Kidney capillary endothelial cell (primary cell): ENCODE data around the gene CDK8.

Experiments
- DNase-seq: peaks from one replicate; pipeline ENCODE4 v3.0.0-alpha.2; 2018; ENCODE audit warnings: low spot score

CDK8 gene

DNA sequence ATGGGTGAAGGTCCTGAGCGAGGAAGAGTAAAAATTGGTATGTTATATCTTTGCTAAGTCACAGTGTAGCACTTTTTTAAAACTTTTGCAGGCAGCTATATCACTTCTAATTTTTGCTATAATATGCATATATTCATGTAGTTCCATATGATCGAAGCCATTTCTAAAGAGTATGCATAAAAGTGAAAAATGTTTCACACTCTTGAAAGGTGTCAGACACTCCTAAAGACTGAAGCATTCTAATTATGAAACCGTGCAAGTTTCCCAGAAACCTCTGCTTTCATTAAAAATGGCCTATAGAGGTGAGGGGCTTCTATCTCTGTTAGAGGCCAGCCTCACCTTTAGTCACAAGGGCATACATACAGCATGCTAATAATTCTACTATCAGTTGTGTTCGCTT lies 128.9 kb downstream of the CDK8 start:
- DNase-seq = no peak

- DNase-seq = no peak
Observed at GRCh38 chr13:26384587-26384986, 130.7 kb downstream of the CDK8 start.

- DNase-seq = no peak
Observed at GRCh38 chr13:26386026-26386425, 132.1 kb downstream of the CDK8 start.

DNA sequence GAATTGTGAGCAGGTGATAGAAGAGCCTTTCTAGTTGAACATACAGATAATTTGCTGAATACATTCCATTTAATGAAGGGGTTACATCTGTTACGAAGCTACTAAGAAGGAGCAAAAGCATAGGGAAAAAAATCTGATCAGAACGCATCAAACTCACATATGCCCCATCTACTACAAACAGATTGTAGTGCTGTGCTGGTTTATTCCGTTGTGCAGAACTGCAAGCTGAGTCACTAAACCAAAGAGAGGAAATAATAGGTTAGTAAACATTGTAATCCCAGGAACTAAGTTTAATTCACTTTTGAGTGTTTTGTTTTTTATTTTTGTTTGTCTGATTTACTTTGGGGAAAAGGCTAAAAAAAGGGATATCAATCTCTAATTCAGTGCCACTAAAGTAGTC lies 136.3 kb downstream of the CDK8 start:
- DNase-seq = no peak

- DNase-seq = no peak
Observed at GRCh38 chr13:26400545-26400944, 146.6 kb downstream of the CDK8 start.

DNA sequence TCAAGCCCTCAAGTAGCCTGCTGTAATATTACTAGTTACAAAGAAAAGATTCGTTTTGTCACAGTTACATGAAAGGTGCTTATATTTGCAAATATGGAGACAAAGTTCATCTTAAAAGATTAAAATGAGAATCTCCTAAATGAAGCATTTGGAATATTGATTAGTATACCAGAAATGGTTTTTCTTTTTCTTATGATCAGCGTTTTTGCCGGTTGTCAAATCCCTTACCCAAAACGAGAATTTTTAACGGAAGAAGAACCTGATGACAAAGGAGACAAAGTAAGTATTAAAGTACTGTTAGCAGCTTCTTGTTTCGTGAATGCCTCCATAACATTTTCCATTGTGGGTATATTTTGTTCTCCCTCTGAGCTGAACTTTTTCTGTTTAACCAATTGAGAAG lies 147.1 kb downstream of the CDK8 start:
- no peak for DNase-seq

DNA sequence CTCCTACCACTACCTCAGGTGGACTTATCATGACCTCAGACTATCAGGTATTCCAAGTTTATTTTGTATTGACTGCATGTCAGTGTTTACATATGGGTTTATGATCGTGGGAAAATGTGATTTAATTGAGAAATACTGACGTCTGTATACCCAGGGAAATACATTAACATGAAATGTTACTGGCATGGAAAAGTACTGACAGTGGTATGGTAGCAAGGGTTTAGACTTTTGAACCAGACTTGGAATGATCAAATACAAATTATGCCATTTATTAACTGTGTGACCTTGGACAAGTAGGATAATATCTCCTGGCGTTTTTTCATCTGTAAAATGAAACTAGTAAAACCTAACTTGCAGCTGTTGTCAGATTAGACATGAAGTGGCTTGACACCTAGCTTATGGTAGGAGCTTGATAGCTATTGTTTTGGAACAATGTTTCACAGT lies 147.7 kb downstream of the CDK8 start:
- no peak for DNase-seq

- no peak for DNase-seq
Observed at GRCh38 chr13:26406791-26407190, 152.9 kb downstream of the CDK8 start.

GRCh38 chr13:26411206-26411605 lies 157.3 kb downstream of the CDK8 start:
- DNase-seq = no peak

DNA sequence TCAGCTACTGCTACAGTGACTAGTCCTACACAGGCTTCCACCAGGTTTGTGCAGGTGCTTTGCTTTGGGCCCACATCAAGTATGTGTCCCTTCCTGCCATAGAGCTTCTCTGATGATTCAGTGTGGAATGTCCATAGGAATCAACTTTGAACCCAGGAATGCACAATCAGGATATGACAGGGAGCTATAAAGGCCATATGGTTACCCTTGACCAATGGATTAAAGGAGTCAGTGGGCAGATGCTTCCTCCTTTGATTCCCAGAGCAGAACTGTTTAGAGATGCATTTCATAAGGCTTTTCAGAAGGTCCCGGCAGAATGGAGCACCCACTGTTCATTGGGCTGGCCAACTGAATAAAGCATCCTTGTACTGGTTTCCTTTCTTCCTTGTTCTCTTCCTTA lies 158.3 kb downstream of the CDK8 start:
- DNase-seq = peak; percentile 78

DNA sequence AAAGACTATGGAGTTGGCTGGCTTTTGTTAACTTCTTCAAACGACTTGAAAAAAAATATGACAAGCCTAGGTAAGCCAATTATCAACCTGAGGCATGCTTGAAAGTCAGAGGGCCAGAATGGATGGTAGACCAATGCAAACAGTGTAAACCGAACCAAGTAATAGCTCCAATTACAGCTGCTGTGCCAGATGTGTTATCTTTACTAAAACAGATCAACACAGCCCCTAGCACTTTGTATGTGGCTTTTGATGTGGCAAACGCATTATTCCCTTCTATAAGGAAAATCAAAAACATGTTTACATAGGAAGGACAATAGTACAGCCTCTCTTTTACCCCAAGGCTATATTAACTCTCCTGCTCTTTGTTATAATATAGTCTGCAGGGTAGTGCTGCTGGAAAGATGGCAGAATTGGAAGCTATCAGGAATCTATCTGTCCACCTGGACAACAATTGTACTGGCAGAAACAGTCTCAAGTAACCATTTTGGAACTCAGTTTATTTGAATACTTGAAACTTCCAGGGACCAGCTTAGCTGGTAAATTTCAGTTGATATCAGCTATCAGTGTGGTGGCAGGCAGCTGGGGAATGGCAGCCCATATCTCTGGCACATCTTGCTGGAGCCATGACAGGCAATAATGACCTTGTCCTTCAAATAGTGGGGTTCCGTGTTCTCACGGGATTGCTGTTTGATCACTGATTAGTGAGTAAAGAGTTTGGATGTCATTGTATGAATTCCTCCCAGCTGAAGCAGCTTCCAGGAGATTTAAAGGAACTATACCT lies 159.2 kb downstream of the CDK8 start:
- no peak for DNase-seq

- no peak for DNase-seq
Observed at GRCh38 chr13:26420282-26420960, 166.5 kb downstream of the CDK8 start.

DNA sequence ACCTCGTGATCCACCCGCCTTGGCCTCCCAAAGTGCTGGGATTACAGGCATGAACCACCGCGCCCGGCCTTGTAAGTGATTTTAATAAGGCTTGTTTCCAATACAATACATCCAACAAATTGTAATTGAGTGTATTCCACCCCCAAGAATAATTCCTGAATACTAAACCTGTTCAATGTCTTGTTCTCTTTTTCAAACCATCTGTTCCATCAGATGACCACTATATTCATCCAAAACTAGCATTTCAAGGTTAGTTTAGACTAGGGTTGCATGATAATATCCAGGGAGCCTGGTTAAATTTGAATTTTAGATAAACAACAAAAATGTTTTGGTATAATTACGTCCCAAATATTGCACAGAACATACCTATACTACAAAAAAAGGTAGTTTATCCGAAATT lies 168.1 kb downstream of the CDK8 start:
- no peak for DNase-seq

DNA sequence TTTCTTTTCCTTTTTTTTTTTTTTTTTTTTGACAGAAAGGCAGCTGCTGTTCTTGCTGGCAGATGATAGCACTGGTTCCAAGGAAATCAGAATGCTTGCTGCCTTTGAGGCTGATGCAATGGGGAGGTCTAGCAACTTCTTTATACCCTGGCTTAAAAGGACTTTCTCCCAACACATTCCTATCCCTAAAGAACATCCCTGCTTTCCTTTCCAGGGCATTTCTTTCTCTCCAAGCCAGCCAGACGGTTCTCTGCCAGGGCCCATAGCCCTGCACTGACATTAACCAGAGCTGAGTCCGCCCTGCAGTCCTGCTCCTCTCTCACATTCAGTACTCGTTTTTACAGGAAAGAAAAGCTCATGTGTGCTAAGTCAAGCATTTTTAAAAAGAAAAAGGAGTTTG lies 169.7 kb downstream of the CDK8 start:
- no peak for DNase-seq

DNA sequence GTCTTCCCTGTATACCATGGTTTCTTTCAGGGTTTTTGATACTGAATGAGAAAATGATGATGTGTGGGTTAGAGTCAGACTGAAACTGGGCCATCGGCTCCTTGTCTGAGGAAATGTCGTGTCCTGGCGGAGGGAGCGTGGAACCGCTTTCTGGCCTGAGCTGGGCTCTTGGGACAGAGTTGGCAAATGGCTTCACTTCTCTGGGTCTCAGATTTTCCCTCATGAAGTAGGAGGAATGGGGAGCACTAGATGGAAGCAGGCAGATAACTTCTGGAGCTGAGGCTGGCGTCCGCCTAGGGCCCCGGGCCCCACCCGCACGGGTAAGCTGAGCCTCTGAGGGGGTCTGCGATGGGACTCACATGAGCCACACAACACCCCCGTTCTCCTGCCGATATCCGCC lies 170.3 kb downstream of the CDK8 start:
- DNase-seq = no peak

DNA sequence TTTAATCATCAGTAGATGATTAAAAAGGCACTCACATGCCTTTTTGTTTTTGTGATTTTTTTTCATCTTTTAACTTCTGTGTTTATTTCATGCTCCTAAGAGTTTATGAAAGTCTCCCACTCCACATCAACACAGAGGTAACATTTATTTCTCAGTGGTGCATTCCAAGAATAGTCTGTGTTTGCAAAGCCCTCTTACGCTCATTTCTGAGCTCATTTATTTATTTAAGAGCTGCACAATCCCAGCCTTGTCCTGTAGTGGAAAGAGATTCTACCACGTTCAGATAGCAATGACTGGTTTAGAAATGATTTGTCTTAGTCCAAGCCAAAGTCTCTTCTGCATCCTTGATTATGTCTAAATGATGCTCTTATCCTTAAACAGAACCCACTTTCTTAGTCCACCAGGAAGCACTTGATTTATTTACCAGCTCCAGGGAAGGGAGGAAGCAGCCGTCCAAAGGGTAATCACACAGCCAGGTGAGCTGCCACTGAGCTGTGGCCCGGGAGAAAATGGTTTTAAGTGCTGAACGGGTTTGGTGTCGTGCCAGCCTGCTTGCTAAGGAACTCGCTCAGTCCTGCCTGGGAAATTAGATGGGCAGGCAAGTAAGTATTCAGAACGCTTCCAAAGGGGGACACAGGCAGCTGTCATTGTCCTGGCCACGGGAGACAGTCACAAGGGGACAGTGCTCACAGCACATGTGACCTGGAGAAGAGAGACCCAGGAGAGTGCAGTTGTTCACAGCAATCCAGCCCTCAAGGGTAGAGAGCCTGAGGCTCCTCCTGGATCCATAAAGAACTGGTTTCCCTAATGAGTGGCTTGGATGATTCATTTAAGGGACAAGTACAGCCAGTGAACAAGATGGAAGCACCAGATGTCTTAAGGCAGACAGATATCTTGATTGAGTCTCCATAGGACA lies 171.8 kb downstream of the CDK8 start:
- DNase-seq = no peak

DNA sequence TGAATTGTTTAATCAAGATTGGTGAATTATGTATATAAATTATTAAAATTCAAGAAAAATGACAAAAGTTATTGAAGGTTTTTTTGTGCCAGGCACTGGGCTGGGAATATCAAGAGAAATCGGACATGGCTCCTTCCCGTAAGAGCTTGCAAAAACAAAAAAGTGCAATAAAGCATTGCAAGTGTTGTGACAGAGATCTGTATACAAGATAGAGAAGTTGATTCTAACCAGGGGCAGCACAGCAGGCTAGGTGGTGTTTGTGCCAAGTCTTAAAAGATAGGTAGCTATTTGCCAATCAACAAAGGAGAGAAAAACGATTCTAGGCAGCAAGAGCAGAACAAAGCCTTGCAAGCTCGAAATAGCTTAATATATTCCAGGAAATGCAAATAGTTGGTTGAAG lies 179.8 kb downstream of the CDK8 start:
- no peak for DNase-seq

- DNase-seq = no peak
Observed at GRCh38 chr13:26435171-26435570, 181.2 kb downstream of the CDK8 start.

- no peak for DNase-seq
Observed at GRCh38 chr13:26435646-26436045, 181.7 kb downstream of the CDK8 start.

GRCh38 chr13:26436914-26437313 lies 183.0 kb downstream of the CDK8 start:
- DNase-seq = no peak

DNA sequence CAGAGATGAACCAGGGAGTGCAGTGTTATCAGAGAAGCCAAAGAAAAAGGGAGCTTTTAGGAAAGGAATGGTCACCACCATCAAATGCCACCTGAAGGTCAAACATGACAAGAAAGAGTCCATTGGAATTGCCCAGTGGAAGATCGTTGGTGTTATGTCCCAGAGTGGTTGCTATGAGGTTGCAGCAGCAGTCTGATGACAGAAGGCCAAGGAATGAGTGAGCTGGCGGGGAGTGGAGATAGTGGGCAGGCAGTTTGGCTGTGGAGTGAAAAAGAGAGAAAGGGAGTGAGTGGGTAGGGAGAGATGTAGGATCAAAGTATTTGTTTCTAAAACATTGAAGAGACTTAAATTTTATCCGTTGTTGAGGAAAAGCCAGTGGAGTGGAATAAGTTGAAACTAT lies 186.2 kb downstream of the CDK8 start:
- no peak for DNase-seq

DNA sequence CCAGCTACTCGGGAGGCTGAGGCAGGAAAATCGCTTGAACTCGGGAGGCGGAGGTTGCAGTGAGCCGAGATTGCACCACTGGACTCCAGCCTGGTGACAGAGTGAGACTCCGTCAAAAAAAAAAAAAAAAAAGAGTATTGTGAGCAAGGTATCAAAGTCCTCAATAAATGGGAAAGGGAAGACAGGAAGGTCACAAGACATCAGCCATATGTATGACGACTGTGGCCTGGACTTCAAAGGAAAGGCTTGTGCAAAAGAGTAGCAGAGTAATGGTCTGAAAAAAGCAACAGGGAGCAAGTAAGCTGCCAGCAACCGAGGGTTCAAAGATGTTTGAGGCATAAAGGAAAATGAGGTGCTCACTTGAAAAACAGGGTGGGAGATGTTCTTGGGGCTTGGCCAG lies 187.5 kb downstream of the CDK8 start:
- DNase-seq = no peak

DNA sequence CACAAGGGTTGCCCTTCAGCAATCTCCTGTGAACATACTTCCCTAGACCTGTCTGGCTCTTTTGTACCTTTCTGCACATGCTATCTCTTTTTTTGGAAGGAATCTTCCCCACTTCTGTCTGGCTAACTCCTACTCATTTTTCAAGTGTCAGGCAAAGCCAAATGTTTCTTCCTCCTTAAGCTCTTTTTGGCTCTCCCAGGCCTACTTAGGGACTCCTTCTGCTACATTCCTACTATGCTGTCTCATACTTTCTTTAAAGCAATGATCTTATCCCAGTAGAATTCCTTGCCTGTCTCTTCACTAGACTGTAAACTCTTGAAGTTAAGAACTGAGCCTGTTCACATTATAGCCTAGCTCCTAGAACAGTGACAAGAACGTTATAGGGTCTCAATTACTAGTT lies 188.6 kb downstream of the CDK8 start:
- DNase-seq = no peak
